Renal cortex interstitium (tissue), 11 donors: ENCODE measurements around the gene THOC1. TPM values are rescaled to one million over a fixed set of nuclear protein-coding genes. Genes with fewer than 3 reads are reported as not detected.
"Not testable (repeated sequence)": the region's sequence is repeated elsewhere in the genome, so short reads cannot be mapped to it uniquely, and the experiment has no call there.

ENCODE experiments used
- DNase-seq, 11 donors: peaks; one replicate each; pipeline ENCODE4 v3.0.0-alpha.2; 2013; ENCODE audit warnings: low read depth in 9 of 11, low spot score in 4 of 11; ENCODE audit errors: extremely low read depth in 1 of 11
- polyA plus RNA-seq, 3 donors: library from polyadenylated mRNA; unstranded; fragments of 120-200 nt; gene quantifications; one replicate each; pipeline ENCODE4 v1.2.1, GENCODE V29; 2013; ENCODE audit not compliant: insufficient read length in 3 of 3

THOC1 gene
- polyA plus RNA-seq, 3 donors: 65.4 to 128 (median 80.4) TPM

DNA sequence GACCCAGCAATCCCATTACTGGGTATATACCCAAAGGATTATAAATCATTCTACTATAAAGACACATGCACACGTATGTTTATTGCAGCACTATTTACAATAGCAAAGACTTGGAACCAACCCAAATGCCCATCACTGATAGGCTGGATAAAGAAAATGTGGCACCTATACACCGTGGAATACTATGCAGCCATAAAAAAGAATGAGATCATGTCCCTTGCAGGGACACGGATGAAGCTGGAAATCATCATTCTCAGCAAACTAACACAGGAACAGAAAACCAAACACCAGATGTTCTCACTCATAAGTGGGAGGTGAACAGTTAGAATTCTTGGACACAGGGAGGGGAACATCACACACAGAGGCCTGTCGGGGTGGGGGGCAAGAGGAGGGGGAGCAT, 22.1 kb upstream of the THOC1 start:
- DNase-seq: not testable (repeated sequence)

DNA sequence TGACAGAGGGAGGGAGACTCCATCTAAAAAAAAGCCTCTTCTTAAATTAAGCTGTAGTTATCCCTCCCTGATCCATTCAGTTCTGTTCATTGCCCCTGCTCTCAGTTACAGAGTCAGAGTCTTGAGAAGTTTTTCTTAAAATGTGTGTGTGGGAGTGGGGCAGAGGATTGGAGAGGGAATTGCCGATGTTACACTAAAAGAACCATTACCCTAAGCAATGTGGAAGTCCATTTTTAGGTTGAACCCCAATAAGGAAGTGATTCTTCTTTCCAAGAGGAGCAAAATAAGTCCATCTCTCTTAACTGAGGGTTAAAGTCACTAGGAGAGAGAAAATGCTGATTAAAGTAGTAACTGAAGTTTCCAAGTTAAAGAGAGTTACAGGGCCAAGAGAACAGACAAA, 21.2 kb upstream of the THOC1 start:
- DNase-seq: no peak

DNA sequence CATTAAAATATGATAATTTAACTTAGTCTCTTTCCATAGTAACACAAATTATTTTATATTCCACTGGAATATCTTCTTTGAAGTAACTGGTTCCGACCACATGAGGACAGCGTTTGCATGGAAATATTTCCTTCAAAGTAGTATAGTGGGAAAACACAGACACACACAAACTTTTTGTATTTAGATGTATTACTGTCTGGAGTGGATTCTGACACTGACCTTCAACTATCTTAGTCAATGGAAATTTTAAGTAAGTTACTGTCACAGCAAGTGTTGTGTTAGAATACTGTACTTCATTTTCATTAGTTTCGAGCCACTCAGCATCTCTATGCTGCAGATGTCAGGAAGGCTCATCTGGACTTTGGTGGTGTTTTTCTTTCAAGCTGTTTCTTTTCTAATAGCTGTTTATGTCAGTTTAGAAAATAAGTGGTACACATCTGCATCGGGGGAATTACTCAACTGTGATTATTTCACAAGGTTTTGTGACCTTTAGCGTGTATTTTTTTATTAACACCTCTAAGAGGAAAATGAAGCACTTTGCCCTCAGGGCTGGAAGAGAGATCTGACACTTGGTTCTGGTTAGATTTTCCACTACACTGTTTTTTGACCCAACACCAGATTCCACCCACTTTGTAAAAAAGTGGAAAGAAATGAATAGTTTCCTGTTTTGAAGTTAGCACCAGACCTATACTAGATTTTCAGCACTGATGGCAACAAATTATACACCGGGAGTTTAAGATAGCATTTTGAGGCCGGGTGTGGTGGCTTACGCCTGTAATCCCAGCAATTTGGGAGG, 18.9 kb upstream of the THOC1 start:
- peak in 2 of 11 donors; percentile 25 to 38 for DNase-seq

DNA sequence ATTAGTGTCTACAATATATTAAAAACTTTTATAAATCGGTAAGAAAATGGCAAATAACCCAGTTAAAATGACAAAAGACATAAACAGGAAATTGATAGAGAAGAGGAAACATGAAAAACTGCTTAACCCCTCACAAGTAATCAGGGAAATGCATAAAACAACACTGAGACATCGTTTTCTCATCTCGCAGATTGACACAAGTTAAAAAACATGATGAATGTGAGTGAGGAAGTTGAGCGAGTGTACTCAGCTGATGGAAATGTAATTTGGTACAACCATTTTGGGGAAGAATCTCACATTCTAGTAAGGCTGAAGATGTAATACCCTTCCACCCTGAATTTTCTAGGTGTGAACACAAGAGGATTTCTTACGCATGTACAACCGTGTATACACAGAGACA, 18.0 kb upstream of the THOC1 start:
- DNase-seq: no peak

DNA sequence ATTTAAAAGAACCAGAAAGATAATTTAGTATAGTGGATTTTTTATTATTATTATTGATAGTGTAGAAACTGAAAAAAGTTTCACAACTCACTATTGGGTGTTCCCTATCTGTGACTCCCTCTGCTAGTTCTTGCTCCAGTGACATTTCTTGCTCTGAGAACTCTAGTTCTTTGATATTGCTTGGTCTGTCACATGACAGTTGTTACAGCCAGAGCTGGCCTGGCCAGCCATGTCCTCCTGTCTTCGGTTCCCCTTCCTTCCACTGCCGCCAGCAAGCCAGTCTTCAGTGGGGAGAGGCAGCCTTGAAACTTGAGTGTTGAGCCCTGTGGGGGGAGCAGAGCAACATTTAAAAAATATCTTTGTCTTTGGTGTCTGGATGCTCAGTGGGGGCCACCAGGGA, 7.6 kb upstream of the THOC1 start:
- no peak for DNase-seq

DNA sequence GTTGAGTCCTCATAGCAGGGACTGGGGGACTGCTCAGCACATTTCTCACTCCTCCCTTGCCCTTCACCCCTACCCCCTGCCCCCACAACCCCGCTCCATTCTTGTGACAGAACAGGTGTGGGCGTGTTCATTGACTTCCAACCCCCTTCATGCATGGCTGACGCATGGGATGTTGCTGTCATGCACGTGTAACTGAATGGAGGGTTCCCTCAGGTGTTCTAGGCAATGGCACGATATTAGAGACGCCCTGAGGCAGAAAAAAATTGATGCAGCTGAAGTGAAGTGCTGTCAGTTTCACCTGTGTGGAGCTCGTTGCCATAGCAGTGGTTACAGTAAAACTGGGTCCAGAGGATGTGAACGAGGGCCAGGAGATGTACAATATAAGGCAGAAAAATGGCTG, 6.5 kb upstream of the THOC1 start:
- DNase-seq: no peak

DNA sequence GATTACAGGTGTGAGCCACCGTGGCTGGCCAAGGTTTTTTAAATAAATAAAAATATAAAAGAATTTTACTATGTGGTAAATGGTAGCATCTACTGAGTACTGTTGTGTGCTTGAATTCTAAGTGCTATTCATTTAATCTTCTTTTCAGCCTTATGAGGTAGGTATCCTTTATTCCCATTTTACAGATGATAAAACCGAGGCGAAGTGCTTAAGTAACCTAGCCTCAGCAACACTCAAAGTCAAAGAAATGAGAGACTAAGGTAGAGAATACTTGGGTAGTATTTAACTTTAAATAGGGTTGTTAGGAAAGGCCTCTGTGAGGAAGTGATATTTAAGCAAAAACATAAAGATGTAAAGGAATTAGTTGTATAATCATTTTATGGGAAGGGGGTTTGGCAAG, 5.7 kb upstream of the THOC1 start:
- DNase-seq: no peak

DNA sequence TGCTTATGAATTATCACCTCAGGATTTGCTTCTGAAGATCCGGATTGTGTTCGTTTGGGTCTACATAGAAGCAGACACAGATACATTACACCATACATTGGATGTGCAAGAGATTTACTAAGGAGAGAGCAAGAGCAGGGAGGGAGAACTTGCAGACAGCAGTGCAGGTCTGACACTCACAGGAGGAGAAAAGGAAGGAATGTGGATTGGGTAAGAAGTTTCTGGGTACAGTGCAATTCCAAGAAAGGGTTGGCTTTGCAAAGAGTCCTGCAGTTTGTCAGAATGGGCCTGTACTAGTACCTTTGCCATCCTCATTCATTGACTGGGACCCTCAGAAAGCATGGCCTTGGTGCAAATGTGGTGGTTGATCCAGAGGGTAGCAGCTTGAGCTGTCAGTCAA, 4.8 kb upstream of the THOC1 start:
- no peak for DNase-seq

DNA sequence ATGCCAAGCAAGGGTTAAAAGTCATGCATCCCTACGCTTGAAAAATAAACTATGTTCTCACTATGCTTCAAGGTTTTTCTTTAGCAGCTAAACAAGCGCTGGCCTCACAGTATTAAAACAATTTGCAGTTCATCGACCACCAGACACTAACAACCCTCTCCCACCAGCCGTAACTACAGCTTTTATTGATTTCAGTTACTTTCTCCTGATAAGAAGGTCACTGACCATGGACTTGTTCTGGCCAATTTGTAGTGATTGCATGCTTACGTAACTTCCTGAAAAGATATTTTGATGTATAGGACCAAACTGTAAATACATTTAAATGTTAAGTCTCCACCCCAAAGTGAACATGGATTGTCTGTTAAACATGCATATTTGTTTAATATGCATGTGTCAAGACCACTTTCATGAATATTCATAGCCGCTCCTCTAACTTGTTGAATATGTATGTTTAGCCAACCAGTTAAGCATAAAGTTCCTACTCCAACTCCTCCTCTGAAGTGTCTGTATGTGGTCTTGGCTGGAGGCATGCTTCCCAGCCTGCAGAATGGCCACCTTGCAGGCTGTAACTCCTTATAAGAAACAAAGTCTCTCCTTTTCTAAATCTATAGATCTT, 1.7 kb upstream of the THOC1 start:
- no peak for DNase-seq

DNA sequence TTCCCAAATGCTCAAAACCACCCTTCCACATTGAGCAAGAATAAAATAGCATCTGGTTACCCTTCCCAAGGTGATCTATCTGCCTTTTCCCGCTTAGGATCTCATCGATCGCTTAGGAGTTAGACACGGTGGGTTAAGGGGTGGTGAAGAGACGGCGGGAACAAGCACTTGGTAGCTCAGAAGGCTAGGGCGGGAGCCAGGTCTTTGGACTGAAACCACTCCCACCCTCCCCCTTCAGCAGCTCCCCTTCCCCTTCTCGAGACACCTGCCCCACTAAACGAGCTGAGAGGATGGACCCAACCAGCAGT, 513 bp downstream of the THOC1 start:
- peak in 5 of 11 donors; percentile 15 to 29 (median 25) for DNase-seq

DNA sequence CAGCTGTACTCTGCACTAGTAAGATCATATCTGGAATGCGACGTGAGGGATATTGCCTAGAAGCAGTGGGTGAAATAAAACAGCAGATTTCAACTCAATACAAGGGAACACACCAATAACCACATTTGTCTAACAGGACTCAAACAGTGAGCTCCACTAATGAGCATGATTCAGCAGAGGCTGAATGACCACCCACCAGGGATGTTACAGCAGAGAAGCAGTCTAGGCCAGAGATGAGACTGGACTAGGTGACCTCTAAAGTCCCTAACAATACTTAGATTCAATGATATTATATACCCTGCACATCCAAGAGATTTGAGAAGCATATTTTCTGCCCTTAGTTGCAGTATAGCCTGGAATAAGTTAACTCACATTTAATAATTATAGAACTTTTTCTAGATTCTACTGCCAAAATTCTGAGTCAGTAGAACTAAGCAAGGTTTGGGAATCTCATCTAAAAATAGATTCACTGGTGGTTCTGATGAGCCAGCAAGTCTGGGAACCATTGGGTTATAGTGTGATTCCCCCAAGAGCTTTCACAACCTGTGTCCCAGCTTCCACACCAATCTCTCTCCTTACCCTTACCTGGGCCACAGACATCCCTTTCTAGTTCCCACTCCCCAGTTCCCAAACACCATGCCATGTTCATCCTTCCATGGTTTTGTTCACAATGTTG, 6.3 kb downstream of the THOC1 start:
- no peak for DNase-seq

DNA sequence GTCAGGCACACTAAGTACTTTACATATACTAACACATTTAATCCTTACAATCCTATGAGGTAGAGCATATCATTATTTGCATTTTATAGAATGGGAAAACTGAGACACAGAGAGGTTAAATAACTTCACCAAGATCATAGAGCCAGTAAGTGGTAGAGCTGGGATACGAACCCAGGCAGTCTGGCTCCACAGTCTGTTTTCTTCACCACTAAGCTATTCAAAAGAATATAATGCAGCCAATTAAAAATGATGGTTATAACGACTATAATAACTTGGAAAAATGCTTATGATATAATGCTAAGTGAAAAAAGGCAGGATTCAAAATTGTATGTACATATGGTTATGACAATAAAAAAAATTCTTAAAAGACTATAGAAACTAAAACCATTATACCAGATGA, 7.3 kb downstream of the THOC1 start:
- DNase-seq: no peak

DNA sequence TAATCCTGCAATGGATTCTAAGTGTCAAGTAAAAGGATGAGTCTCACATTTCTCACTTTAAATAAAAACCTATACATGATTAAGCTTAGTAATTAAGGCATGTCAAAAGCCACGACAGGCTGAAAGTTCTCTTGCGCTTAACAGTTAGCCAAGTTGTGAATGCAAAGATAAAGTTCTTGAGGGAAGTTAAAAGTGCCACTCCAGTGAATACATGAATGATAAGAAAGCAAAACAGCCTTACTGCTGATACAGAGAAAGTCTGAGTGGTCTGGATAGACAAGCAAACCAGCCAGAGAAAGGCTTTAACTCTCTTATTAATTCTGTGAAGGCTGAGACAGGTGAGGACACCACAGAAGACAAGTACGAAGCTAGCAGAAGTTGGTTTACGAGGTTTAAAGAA, 12.7 kb downstream of the THOC1 start:
- no peak for DNase-seq

DNA sequence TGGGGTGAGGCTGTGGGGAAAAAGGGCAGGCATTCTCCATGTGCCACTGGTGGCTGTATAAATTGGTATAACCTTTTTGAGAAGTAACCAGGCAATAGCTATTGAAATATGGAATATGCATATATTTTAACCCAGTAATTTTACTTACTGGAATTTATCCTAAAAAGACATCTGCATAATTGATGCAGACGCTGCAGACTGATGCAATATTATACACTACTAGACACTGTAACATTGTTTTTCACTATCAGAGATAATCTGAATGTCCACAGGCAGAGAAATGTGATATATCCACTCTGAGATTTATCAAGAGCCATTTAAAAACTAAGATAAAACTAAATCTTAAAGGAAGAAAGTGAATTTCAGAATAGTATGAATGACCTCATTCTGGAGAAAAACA, 14.7 kb downstream of the THOC1 start:
- DNase-seq: no peak

DNA sequence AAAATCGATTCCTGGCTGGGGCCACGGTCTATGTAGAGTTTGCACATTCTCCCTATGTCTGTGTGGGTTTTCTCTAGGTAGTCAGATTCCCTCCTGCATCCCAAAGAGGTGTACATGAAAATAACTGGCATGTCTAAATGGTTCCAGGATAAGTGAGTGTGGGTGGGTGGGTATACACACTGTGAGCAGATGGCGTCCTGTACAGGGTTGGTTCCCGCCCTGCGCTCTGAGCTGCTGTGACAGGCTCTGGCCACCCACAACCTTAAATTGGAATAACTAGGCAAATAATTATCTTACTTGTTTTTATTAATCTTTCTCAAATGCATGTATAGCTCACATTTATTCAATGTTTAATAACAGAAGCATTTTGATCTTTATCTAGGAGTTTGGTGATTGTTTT, 16.3 kb downstream of the THOC1 start:
- DNase-seq: no peak

DNA sequence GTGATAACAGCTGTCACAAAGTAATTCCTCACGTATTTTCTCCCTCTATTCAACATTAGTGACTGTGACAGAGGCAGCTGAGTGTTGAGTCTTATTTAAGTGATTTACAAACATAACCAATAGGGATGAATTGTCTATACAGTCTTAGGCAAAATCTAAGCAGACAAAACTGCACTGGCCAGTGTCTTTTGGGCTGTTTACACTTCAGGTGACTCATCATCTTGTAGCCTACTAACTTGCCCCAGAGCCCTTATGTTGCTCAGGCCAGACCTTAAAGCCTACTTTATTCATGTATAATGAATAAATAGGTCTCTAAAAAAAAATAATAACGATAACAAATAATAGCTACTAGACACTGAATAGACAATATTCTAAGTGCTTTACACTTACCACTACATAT, 17.2 kb downstream of the THOC1 start:
- no peak for DNase-seq

DNA sequence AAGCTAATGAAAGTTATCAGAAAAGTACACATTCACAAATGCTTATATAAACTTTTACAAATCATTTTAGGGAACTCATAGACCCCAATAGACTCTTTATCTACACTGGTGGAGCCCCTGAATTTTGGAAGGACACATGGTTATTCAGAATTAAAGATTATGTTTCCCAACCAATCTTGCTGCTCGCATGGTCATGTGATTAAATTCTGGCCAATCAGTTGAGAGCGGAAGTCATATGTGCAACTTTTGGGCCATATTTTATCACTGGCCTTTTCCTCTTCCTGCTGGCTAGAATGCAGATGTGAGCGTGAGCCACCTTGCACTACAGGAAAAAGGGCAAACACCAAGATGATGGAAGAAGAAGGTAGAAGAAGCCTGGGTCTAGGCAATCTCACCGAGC, 19.8 kb downstream of the THOC1 start:
- no peak for DNase-seq

DNA sequence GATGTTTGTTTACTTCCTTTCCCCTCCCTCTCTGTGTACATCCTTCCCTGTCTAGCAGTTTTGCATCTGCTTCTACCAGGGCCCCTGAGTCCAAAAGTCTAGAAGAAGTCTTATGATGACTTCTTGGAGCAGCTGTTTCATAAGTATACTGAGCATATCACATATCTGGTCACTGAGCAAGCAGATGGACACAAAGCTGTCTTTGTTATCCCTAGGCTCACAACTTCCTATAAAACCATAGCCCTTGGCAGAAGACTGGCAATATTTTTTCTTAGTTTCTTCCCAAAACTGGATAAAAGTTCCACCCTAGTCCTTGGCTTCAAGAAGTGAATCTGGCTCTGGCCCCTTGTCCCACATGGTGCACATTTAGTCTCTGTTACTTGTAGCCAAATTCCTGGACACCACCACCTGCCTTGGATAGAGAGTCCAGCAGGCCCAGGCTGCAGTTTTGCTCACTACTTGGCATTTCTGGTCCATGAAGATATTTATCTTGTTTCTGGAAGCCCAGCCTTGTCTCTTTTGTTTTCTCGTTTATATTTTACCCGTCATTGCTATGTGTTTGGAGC, 22.5 kb downstream of the THOC1 start:
- DNase-seq: no peak

DNA sequence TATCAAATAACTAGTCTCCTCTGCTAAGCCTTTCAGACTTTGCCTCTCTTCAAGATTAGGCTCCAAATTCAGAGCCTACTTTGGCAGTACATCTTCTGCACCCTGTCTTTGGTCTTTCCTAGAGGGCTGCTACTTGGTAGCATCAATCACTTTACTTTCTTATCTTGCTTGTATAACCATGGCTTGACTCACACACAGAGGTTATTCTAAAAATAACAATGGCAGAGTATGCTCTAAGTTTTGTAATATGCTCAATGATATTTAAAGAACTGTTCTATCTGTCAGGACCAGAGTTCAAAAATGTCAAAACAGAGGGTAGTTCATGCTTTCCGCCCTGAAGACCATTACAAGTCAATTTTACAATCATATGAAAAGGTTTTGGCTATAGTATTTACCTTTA, 27.7 kb downstream of the THOC1 start:
- DNase-seq: no peak

DNA sequence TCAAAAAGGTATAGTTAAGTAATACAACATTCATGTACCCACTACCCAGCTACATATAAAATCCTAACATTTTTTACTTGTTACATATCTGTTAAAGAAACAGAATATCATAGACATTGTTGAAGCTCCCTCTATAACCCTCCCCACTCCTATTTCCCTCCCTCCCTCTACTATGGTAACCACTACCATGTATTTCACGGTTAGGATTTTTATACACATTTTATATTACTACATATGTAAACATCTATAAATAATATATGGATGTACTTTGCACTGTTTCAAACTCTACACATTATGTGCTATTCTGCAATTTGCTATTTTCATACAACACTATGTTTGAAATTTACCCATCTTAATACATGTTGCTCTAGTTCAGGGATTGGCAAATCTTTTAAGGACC, 36.3 kb downstream of the THOC1 start:
- no peak for DNase-seq
